Panc1 (cell line): ENCODE data around the gene KDM4B.

Source experiments
- POLR2AphosphoS5 ChIP-seq: IDR thresholded peaks from 2 replicates; pipeline ENCODE4 v1.6.1; 2012; ENCODE audit warnings: mild to moderate bottlenecking, low read depth, low read length, moderate library complexity
- REST ChIP-seq, 2 experiments: IDR thresholded peaks; 2 replicates each; pipeline ENCODE4 v1.6.1; 2011 to 2012; ENCODE audit warnings: low read depth in 2 of 2, control low read depth in 1 of 2, low read length in 1 of 2, mild to moderate bottlenecking in 1 of 2, moderate library complexity in 1 of 2; ENCODE audit not compliant: insufficient read depth in 1 of 2
- SIN3A ChIP-seq: IDR thresholded peaks from 2 replicates; pipeline ENCODE4 v1.6.1; 2012; ENCODE audit warnings: low read depth, mild to moderate bottlenecking, low read length, moderate library complexity, borderline replicate concordance; ENCODE audit not compliant: insufficient read depth
- TCF7L2 ChIP-seq: IDR thresholded peaks from 2 replicates; pipeline ENCODE4 v1.6.1; 2011; ENCODE audit warnings: mild to moderate bottlenecking, low read depth, low read length, inconsistent platforms
- TF ChIP-seq, protein P1 (sequence below): fragments of 450-650 bp; IDR thresholded peaks from 2 replicates; pipeline ENCODE4 v1.5.1; 2017; ENCODE audit warnings: mild to moderate bottlenecking

GRCh38 chr19:5126498-5127223 is 157.7 kb downstream of the KDM4B start:
- TF ChIP-seq, protein P1, sequence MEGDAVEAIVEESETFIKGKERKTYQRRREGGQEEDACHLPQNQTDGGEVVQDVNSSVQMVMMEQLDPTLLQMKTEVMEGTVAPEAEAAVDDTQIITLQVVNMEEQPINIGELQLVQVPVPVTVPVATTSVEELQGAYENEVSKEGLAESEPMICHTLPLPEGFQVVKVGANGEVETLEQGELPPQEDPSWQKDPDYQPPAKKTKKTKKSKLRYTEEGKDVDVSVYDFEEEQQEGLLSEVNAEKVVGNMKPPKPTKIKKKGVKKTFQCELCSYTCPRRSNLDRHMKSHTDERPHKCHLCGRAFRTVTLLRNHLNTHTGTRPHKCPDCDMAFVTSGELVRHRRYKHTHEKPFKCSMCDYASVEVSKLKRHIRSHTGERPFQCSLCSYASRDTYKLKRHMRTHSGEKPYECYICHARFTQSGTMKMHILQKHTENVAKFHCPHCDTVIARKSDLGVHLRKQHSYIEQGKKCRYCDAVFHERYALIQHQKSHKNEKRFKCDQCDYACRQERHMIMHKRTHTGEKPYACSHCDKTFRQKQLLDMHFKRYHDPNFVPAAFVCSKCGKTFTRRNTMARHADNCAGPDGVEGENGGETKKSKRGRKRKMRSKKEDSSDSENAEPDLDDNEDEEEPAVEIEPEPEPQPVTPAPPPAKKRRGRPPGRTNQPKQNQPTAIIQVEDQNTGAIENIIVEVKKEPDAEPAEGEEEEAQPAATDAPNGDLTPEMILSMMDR, result no peak
- TF ChIP-seq REST (IDR thresholded peaks at IDR 0.05; ENCODE audit: insufficient read depth in 1 of 2, low read depth in 2 of 2, low read length in 1 of 2) (no peak), POLR2AphosphoS5 (no peak), SIN3A (no peak), TCF7L2 (no peak)
